Hepatocyte (in vitro differentiated cells): ENCODE measurements around the gene TM9SF2. TPM values are rescaled to one million over a fixed set of nuclear protein-coding genes. Genes with fewer than 3 reads are reported as not detected.
"Not testable (repeated sequence)": the region's sequence is repeated elsewhere in the genome, so short reads cannot be mapped to it uniquely, and the experiment has no call there.

ENCODE experiments used
- DNase-seq: peaks from one replicate; pipeline ENCODE4 v3.0.0-alpha.2; 2016; ENCODE audit warnings: low spot score
- H2AFZ ChIP-seq: fragments of 200-600 bp; sonication (generic); 2 replicates; pipeline ENCODE4 v1.6.0; 2016; ENCODE audit warnings: antibody characterized with exemption, mild to moderate bottlenecking
- H3K27ac ChIP-seq: fragments of 200-600 bp; sonication (generic); 2 replicates; pipeline ENCODE4 v1.5.1; 2016; ENCODE audit warnings: mild to moderate bottlenecking
- H3K27me3 ChIP-seq: fragments of 200-600 bp; sonication (generic); 2 replicates; pipeline ENCODE4 v1.6.1; 2016
- H3K36me3 ChIP-seq: fragments of 200-600 bp; sonication (generic); replicated peaks from 2 replicates; pipeline ENCODE4 v1.5.1; 2016; ENCODE audit warnings: low read depth; ENCODE audit not compliant: insufficient read depth
- H3K4me1 ChIP-seq: fragments of 200-600 bp; sonication (generic); 2 replicates; pipeline ENCODE4 v1.5.1; 2016; ENCODE audit warnings: mild to moderate bottlenecking, moderate library complexity; ENCODE audit not compliant: insufficient read depth
- H3K4me2 ChIP-seq: fragments of 200-600 bp; sonication (generic); 2 replicates; pipeline ENCODE4 v1.6.0; 2016
- H3K4me3 ChIP-seq: fragments of 200-600 bp; sonication (generic); 2 replicates; pipeline ENCODE4 v1.5.1; 2016; ENCODE audit warnings: mild to moderate bottlenecking
- H3K79me2 ChIP-seq: fragments of 200-600 bp; sonication (generic); 2 replicates; pipeline ENCODE4 v1.6.0; 2017; ENCODE audit warnings: mild to moderate bottlenecking
- H3K9me2 ChIP-seq: fragments of 200-600 bp; sonication (generic); replicated peaks from 2 replicates; pipeline ENCODE4 v1.6.0; 2017; ENCODE audit warnings: mild to moderate bottlenecking; ENCODE audit not compliant: insufficient read depth
- H3K9me3 ChIP-seq: fragments of 200-600 bp; sonication (generic); 2 replicates; pipeline ENCODE4 v1.5.1; 2016; ENCODE audit warnings: low read depth, mild to moderate bottlenecking
- H4K20me1 ChIP-seq: fragments of 200-600 bp; sonication (generic); 2 replicates; pipeline ENCODE4 v1.6.0; 2016; ENCODE audit warnings: mild to moderate bottlenecking; ENCODE audit not compliant: insufficient read depth, poor library complexity, severe bottlenecking
- CTCF ChIP-seq: fragments of 200-600 bp; sonication (generic); IDR thresholded peaks from 2 replicates; pipeline ENCODE4 v1.5.1; 2016; ENCODE audit warnings: antibody characterized with exemption, mild to moderate bottlenecking; ENCODE audit not compliant: poor library complexity
- EZH2 ChIP-seq: fragments of 200-600 bp; sonication (generic); IDR thresholded peaks from 2 replicates; pipeline ENCODE4 v1.6.1; 2016; ENCODE audit warnings: antibody characterized with exemption, mild to moderate bottlenecking, borderline replicate concordance
- EZH2phosphoT487 ChIP-seq: fragments of 200-600 bp; sonication (generic); IDR thresholded peaks from one replicate; pipeline ENCODE4 v1.6.1; 2018; ENCODE audit warnings: antibody characterized with exemption, mild to moderate bottlenecking, low read depth, moderate library complexity; ENCODE audit not compliant: unreplicated experiment, severe bottlenecking
- WGBS: methylation state at CpG from one replicate; pipeline ENCODE4 v1.1.6; 2016; ENCODE audit warnings: low lambda C conversion rate; ENCODE audit errors: missing lambda C conversion rate; 5-methylcytosine and 5-hydroxymethylcytosine counted together
- polyA plus RNA-seq: library from polyadenylated mRNA; unstranded; fragments of >200 nt; fragmentation: Nextera tagmentation; extraction: Ambion mirVana; gene quantifications from 2 replicates; pipeline ENCODE4 v1.2.1, GENCODE V29; 2016
- total RNA-seq: library from RNA; depleted of rRNA; stranded (reverse); fragments of >200 nt; gene quantifications from 2 replicates; pipeline ENCODE4 v1.2.3, GENCODE V29; 2014

The TM9SF2 gene
- 272 and 280 TPM in 2 replicates for total RNA-seq
- polyA plus RNA-seq = 160 and 184 TPM in 2 replicates

- H2AFZ ChIP-seq = peak within 1 kb of the TSS; percentile 79
- DNase-seq = peak; percentile 97
- WGBS = 2% methylated on average over 55 of the region's 55 CpGs
- peak within 1 kb of the TSS; percentile 84 for H3K4me2 ChIP-seq
- no peaks in the 10 kb centered on the region for H3K27me3 ChIP-seq
- no peaks in the 10 kb centered on the region for H3K9me3 ChIP-seq
- peaks cover 52% of the 10 kb centered on the region for H3K79me2 ChIP-seq
- H3K36me3 ChIP-seq = no peaks in the 10 kb centered on the region
- peak within 1 kb of the TSS; percentile 97 for H3K27ac ChIP-seq
- peaks cover 33% of the 10 kb centered on the region for H4K20me1 ChIP-seq
- no peaks in the 10 kb centered on the region for H3K9me2 ChIP-seq
- TF ChIP-seq EZH2 = no peak
- H3K4me1 ChIP-seq = peaks cover 31% of the 10 kb centered on the region
- peak within 1 kb of the TSS; percentile 78 for H3K4me3 ChIP-seq
Measured at GRCh38 chr13:99501184-99501847, at the start of gene TM9SF2. Gene TM9SF2, plus strand, starts transcription at chr13:99501472. Its CDS starts 135 bp downstream, at chr13:99501607.

GRCh38 chr13:99454518-99455183 is 46.6 kb upstream of the TM9SF2 start:
- Histone ChIP-seq H3K4me3 (no peak overlapping the region), H3K4me1 (peaks cover 5% of the 10 kb centered on the region), H3K27me3 (no peaks in the 10 kb centered on the region), H3K9me3 (peaks cover 5% of the 10 kb centered on the region), H3K36me3 (no peaks in the 10 kb centered on the region), H4K20me1 (no peaks in the 10 kb centered on the region), H3K27ac (no peak overlapping the region), H3K79me2 (no peaks in the 10 kb centered on the region), H3K4me2 (no peak overlapping the region), H3K9me2 (no peaks in the 10 kb centered on the region), H2AFZ (no peak overlapping the region)
- WGBS = 90% methylated on average over 9 of the region's 9 CpGs
- DNase-seq = no peak
- TF ChIP-seq EZH2phosphoT487 = no peak
- no peak for TF ChIP-seq CTCF
- no peak for TF ChIP-seq EZH2

GRCh38 chr13:99459099-99459850 is 42.0 kb upstream of the TM9SF2 start:
- DNase-seq = no peak
- H3K4me1 ChIP-seq = peaks cover 7% of the 10 kb centered on the region
- no peaks in the 10 kb centered on the region for H3K9me2 ChIP-seq
- TF ChIP-seq CTCF (no peak), EZH2 (no peak), EZH2phosphoT487 (no peak)
- H3K4me2 ChIP-seq = no peak overlapping the region
- no peak overlapping the region for H2AFZ ChIP-seq
- H3K27ac ChIP-seq = no peak overlapping the region
- H3K79me2 ChIP-seq = no peaks in the 10 kb centered on the region
- no peaks in the 10 kb centered on the region for H3K36me3 ChIP-seq
- H3K4me3 ChIP-seq = no peak overlapping the region
- WGBS = 62% methylated on average over 10 of the region's 10 CpGs
- no peaks in the 10 kb centered on the region for H4K20me1 ChIP-seq
- no peaks in the 10 kb centered on the region for H3K27me3 ChIP-seq
- H3K9me3 ChIP-seq = peaks cover 5% of the 10 kb centered on the region

- H3K9me3 ChIP-seq, H3K79me2 ChIP-seq, H3K27me3 ChIP-seq, H3K4me2 ChIP-seq, H2AFZ ChIP-seq, H3K4me3 ChIP-seq, H3K27ac ChIP-seq, H4K20me1 ChIP-seq, DNase-seq, H3K36me3 ChIP-seq, H3K9me2 ChIP-seq, H3K4me1 ChIP-seq: not testable (repeated sequence)
- 75% methylated on average over 4 of the region's 4 CpGs for WGBS
Measured at GRCh38 chr13:99460802-99461201, 40.5 kb upstream of the TM9SF2 start.
